ENCODE data around the gene LZTR1. TPM values are rescaled to one million over a fixed set of nuclear protein-coding genes. Genes with fewer than 3 reads are reported as not detected.
"Not testable (repeated sequence)": the region's sequence is repeated elsewhere in the genome, so short reads cannot be mapped to it uniquely, and the experiment has no call there.

The LZTR1 gene
- polyA plus RNA-seq, 3 donors, result 49.3 to 60.5 (median 49.8) TPM

GRCh38 chr22:20964090-20964798 lies 17.9 kb upstream of the LZTR1 start:
- no peak for DNase-seq

- no peak for DNase-seq
These were observed 17.3 kb upstream of the LZTR1 start for GRCh38 chr22:20964799-20965103.

GRCh38 chr22:20965104-20965887 lies 16.8 kb upstream of the LZTR1 start:
- no peak for DNase-seq

- no peak for DNase-seq
These were observed 15.9 kb upstream of the LZTR1 start for GRCh38 chr22:20965888-20966855.

GRCh38 chr22:20966883-20967696 lies 15.0 kb upstream of the LZTR1 start, which contains the start of gene AIFM3:
AIFM3 (plus strand) TSS chr22:20967255; CDS start chr22:20967945, 690 bp downstream.
- DNase-seq, result no peak

- DNase-seq, result no peak
These were observed 14.3 kb upstream of the LZTR1 start for GRCh38 chr22:20967697-20968211.

- no peak for DNase-seq
These were observed 13.7 kb upstream of the LZTR1 start for GRCh38 chr22:20968281-20968977.

GRCh38 chr22:20970939-20971657 lies 11.0 kb upstream of the LZTR1 start:
- DNase-seq, result no peak

- not testable (repeated sequence) for DNase-seq
These were observed 9.9 kb upstream of the LZTR1 start for GRCh38 chr22:20972014-20972694.

GRCh38 chr22:20972933-20973577 lies 9.0 kb upstream of the LZTR1 start:
- no peak for DNase-seq

- DNase-seq, result no peak
These were observed 8.3 kb upstream of the LZTR1 start for GRCh38 chr22:20973634-20974286.

GRCh38 chr22:20974336-20974955 lies 7.7 kb upstream of the LZTR1 start:
- no peak for DNase-seq

- no peak for DNase-seq
These were observed 6.4 kb upstream of the LZTR1 start for GRCh38 chr22:20975541-20976290.

- DNase-seq, result no peak
These were observed 5.7 kb upstream of the LZTR1 start for GRCh38 chr22:20976291-20976877.

- DNase-seq, result no peak
These were observed 5.1 kb upstream of the LZTR1 start for GRCh38 chr22:20977019-20977418.

GRCh38 chr22:20977516-20978170 lies 4.5 kb upstream of the LZTR1 start:
- DNase-seq, result no peak

Data from renal pelvis (tissue), 4 donors.